ENCODE measurements around the gene STPG2. TPM values are rescaled to one million over a fixed set of nuclear protein-coding genes. Genes with fewer than 3 reads are reported as not detected.

Gene STPG2
- total RNA-seq, 1 experiment from 2014 or later = 0.35 TPM

GRCh38 chr4:98094118-98094517, 49.2 kb downstream of the STPG2 start:
- no peak for DNase-seq

GRCh38 chr4:98093662-98094061, 49.6 kb downstream of the STPG2 start:
- Histone ChIP-seq H3K9me3 (ENCODE audit: insufficient read depth, low read depth) (0 out of 2 replicates have a peak, but pooled peaks cover 7% of the 10 kb centered on the region), H3K4me3 (no peak overlapping the region), H2AFZ (no peak overlapping the region), H3K79me2 (ENCODE audit: low read depth) (no peaks in the 10 kb centered on the region), H3K4me1 (replicated peaks; ENCODE audit: insufficient read depth) (0 out of 2 replicates have a peak, but pooled peaks cover 9% of the 10 kb centered on the region), H3K27me3 (ENCODE audit: insufficient read depth, low read depth) (no peaks in the 10 kb centered on the region), H3K9me2 (ENCODE audit: insufficient read depth) (no peaks in the 10 kb centered on the region), H4K20me1 (ENCODE audit: insufficient read depth) (no peaks in the 10 kb centered on the region), H3K4me2 (no peak overlapping the region), H3K27ac (no peak overlapping the region), H3F3A (ENCODE audit: insufficient read depth, low read depth) (no peaks in the 10 kb centered on the region), H3K36me3 (ENCODE audit: low read depth) (no peaks in the 10 kb centered on the region)
- intact Hi-C loops (cut with micrococcal nuclease; ENCODE audit: unreplicated experiment) = no loop called here
- no peak for DNase-seq
- no TSS peak for BruUV-seq (replicated peaks)
- ChIA-PET CTCF (no interaction called here), POLR2A (ENCODE audit: unreplicated experiment) (no interaction called here)
- no peak for TF ChIP-seq CTCF (conservative IDR thresholded peaks at IDR 0.05)
- no peak for TF ChIP-seq EZH2 (IDR thresholded peaks at IDR 0.05; ENCODE audit: low read depth)

More at GRCh38 chr4:98094118-98094517, 49.2 kb downstream of the STPG2 start:
- 0 out of 2 replicates have a peak, but pooled peaks cover 7% of the 10 kb centered on the region for H3K9me3 ChIP-seq (ENCODE audit: insufficient read depth, low read depth)
- TF ChIP-seq EZH2 (IDR thresholded peaks at IDR 0.05; ENCODE audit: low read depth) = no peak
- TF ChIP-seq CTCF (conservative IDR thresholded peaks at IDR 0.05) = no peak
- H3F3A ChIP-seq (ENCODE audit: insufficient read depth, low read depth) = no peaks in the 10 kb centered on the region
- no peak overlapping the region for H3K4me3 ChIP-seq
- 0 out of 2 replicates have a peak, but pooled peaks cover 9% of the 10 kb centered on the region for H3K4me1 ChIP-seq (replicated peaks; ENCODE audit: insufficient read depth)
- H3K27ac ChIP-seq = no peak overlapping the region
- intact Hi-C loops (cut with micrococcal nuclease; ENCODE audit: unreplicated experiment) = no loop called here
- no peak overlapping the region for H2AFZ ChIP-seq
- no peaks in the 10 kb centered on the region for H3K27me3 ChIP-seq (ENCODE audit: insufficient read depth, low read depth)
- no peak overlapping the region for H3K4me2 ChIP-seq
- ChIA-PET POLR2A (ENCODE audit: unreplicated experiment) (no interaction called here), CTCF (no interaction called here)
- H3K9me2 ChIP-seq (ENCODE audit: insufficient read depth) = no peaks in the 10 kb centered on the region
- no peaks in the 10 kb centered on the region for H4K20me1 ChIP-seq (ENCODE audit: insufficient read depth)
- no peaks in the 10 kb centered on the region for H3K79me2 ChIP-seq (ENCODE audit: low read depth)
- no TSS peak for BruUV-seq (replicated peaks)
- H3K36me3 ChIP-seq (ENCODE audit: low read depth) = no peaks in the 10 kb centered on the region

DNA sequence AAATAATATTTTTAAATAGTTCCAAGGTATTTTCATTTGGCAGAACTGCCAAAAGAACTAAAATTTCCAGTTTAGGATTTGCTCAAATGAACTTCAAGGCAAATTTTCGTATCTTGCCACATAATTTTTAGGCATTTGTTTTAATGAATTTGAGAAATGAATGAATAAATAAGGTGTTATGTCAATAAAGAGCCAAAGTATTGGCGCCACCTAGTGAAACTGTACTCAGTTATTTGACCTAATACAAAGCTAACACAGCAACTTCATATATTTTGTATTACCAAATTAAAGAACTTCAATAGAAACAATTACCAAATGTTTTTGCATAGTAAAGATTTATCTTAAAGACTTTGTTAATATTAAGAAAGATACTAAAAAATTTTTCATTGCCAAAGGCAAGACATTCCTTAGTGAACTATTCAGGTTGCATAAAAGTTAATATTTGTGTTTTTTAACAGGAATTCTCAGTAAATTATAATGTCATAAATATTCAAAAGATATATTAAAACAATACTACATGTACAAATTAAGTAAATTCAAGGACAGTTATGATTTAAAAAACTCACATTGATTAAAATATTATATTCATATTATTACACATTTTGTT, 50.3 kb downstream of the STPG2 start:
- 0 out of 2 replicates have a peak, but pooled peaks cover 7% of the 10 kb centered on the region for H3K9me3 ChIP-seq (ENCODE audit: insufficient read depth, low read depth)
- no peaks in the 10 kb centered on the region for H4K20me1 ChIP-seq (ENCODE audit: insufficient read depth)
- H2AFZ ChIP-seq = no peak overlapping the region
- ChIA-PET POLR2A (ENCODE audit: unreplicated experiment) (no interaction called here), CTCF (no interaction called here)
- BruUV-seq (replicated peaks) = no TSS peak
- H3K4me3 ChIP-seq = no peak overlapping the region
- H3K36me3 ChIP-seq (ENCODE audit: low read depth) = no peaks in the 10 kb centered on the region
- H3K9me2 ChIP-seq (ENCODE audit: insufficient read depth) = no peaks in the 10 kb centered on the region
- no peaks in the 10 kb centered on the region for H3F3A ChIP-seq (ENCODE audit: insufficient read depth, low read depth)
- 0 out of 2 replicates have a peak, but pooled peaks cover 9% of the 10 kb centered on the region for H3K4me1 ChIP-seq (replicated peaks; ENCODE audit: insufficient read depth)
- DNase-seq = no peak
- H3K4me2 ChIP-seq = no peak overlapping the region
- H3K27me3 ChIP-seq (ENCODE audit: insufficient read depth, low read depth) = no peaks in the 10 kb centered on the region
- H3K79me2 ChIP-seq (ENCODE audit: low read depth) = no peaks in the 10 kb centered on the region
- intact Hi-C loops (cut with micrococcal nuclease; ENCODE audit: unreplicated experiment) = no loop called here
- TF ChIP-seq CTCF (conservative IDR thresholded peaks at IDR 0.05) = peak; percentile 77
- no peak for TF ChIP-seq EZH2 (IDR thresholded peaks at IDR 0.05; ENCODE audit: low read depth)
- H3K27ac ChIP-seq = no peak overlapping the region
